ENCODE results near the gene TDRD6.

TDRD6 gene

DNA sequence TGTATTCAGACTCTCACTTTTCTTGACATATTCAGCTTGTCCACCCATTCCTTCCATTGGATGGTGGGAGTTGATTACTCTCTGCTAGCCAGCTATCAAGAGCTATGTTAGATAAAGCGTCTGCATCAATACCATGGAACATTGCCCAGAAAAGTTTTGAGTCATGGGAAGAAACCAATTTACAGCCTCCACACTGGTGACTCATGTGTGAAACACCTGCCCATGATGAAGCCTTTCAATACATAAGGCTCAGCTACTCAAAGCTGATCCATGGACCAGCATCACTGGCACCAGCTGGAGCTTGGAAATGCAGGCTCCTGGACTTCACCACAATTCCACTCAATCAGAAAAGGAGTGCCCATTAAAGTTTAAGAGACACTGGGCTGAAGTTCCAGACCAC lies 31.4 kb downstream of the TDRD6 start:
- H3K27ac ChIP-seq (ENCODE audit: low read depth, low read length, severe bottlenecking), result no peak overlapping the region
- H3K9me3 ChIP-seq (ENCODE audit: control insufficient read depth, low read length), result no peaks in the 10 kb centered on the region
- no peaks in the 10 kb centered on the region for H3K4me1 ChIP-seq (ENCODE audit: control insufficient read depth, insufficient read depth, low read length, poor library complexity, severe bottlenecking)
- H3K36me3 ChIP-seq (ENCODE audit: control insufficient read depth, insufficient read depth, low read length), result no peaks in the 10 kb centered on the region
- 67 to 100% methylated on average over 1 of the region's 1 CpG for WGBS, 2 experiments (ENCODE audit: insufficient coverage in 2 of 2)
- H3K4me3 ChIP-seq (ENCODE audit: extremely low read depth, insufficient read depth, low read length, poor library complexity, severe bottlenecking), result no peak overlapping the region

GRCh38 chr6:46720401-46720800 lies 32.7 kb downstream of the TDRD6 start:
- no peaks in the 10 kb centered on the region for H3K4me1 ChIP-seq (ENCODE audit: control insufficient read depth, insufficient read depth, low read length, poor library complexity, severe bottlenecking)
- H3K36me3 ChIP-seq (ENCODE audit: control insufficient read depth, insufficient read depth, low read length), result no peaks in the 10 kb centered on the region
- no peaks in the 10 kb centered on the region for H3K9me3 ChIP-seq (ENCODE audit: control insufficient read depth, low read length)
- H3K27ac ChIP-seq (ENCODE audit: low read depth, low read length, severe bottlenecking), result no peak overlapping the region
- WGBS, 2 experiments (ENCODE audit: insufficient coverage in 2 of 2), result no CpG with 5 or more reads among the region's 1 CpG
- H3K4me3 ChIP-seq (ENCODE audit: extremely low read depth, insufficient read depth, low read length, poor library complexity, severe bottlenecking), result no peak overlapping the region

DNA sequence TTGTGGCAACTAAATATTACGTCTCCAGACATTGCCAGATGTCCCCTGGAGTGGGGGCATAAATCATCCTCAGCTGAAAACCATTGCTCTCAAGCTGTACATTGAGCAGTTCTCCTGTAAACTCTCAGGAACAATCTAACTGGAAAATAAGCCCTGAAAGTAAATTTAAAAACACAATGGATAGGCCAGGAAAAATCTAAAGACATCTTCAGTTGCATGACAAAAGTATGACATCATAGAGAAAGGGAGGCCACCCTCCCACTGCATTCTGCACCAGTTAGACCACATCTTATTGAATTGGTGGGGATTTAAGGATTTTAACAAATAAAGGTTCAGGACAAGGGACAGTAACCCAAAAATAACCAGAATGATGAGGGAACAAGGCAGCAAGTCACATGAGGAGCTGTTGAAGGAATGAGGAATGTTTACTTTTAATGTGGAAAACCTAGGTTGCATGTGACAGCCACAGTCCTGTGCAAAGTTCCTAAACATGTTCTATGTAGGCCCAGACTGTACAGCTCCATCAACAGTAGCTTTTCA lies 42.2 kb downstream of the TDRD6 start:
- no peaks in the 10 kb centered on the region for H3K4me1 ChIP-seq (ENCODE audit: control insufficient read depth, insufficient read depth, low read length, poor library complexity, severe bottlenecking)
- no peak overlapping the region for H3K4me3 ChIP-seq (ENCODE audit: extremely low read depth, insufficient read depth, low read length, poor library complexity, severe bottlenecking)
- H3K27ac ChIP-seq (ENCODE audit: low read depth, low read length, severe bottlenecking), result no peak overlapping the region
- WGBS, 2 experiments (ENCODE audit: insufficient coverage in 2 of 2), result 67 to 75% methylated on average over 1 of the region's 1 CpG
- H3K36me3 ChIP-seq (ENCODE audit: control insufficient read depth, insufficient read depth, low read length), result no peaks in the 10 kb centered on the region
- no peaks in the 10 kb centered on the region for H3K9me3 ChIP-seq (ENCODE audit: control insufficient read depth, low read length)

DNA sequence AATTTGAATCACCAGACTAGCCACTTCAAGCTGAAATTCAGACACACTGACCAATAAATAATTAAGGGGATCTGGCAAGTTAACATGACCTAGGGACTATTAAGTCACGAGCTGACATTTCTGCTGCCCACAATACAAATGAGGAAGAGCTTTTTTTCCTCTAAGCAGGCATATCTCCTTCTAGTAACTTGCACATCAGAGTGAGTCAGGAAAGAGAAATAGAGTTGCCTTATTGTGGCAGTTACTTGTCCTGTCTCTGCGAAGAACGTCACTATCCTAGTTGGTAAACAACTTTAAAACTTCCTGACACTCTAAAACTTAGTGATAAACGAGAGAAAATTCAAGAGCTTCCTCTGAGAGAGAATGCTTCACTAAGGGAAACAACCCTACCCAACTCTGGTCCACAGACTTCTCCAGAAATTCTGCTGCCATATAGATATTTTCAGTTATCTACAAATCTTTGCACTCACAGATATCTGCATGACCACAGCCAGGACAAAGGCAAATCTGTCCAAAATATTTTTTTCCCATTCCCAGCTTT lies 43.3 kb downstream of the TDRD6 start:
- Histone ChIP-seq H3K9me3 (ENCODE audit: control insufficient read depth, low read length) (no peaks in the 10 kb centered on the region), H3K36me3 (ENCODE audit: control insufficient read depth, insufficient read depth, low read length) (no peaks in the 10 kb centered on the region), H3K4me3 (ENCODE audit: extremely low read depth, insufficient read depth, low read length, poor library complexity, severe bottlenecking) (no peak overlapping the region), H3K27ac (ENCODE audit: low read depth, low read length, severe bottlenecking) (no peak overlapping the region), H3K4me1 (ENCODE audit: control insufficient read depth, insufficient read depth, low read length, poor library complexity, severe bottlenecking) (no peaks in the 10 kb centered on the region)
- WGBS, 2 experiments (ENCODE audit: insufficient coverage in 2 of 2), result 84 to 100% methylated on average over 3 to 4 of the region's 4 CpGs

DNA sequence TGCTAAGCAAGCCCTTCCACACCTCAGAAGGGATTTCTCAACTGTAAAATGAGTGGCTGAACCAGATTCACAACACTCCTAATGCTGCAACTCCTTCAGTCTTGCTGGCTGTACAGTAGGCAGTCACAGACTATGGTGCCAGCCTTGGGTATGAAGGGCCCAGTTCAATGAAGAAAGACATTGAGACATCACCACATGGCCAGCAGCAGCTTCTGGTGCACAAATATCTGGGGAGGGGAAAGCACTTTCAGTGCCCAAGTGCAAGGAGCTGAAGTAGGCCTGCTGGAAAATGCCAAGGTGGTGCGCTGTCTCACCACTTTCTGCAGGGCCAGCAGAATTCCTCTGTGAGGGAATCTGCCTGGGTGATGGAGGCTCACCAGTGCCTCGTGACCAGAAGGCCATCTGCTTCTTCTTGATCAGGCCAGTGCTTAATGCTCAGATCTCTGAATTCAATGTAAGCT lies 45.7 kb downstream of the TDRD6 start:
- Histone ChIP-seq H3K4me3 (ENCODE audit: extremely low read depth, insufficient read depth, low read length, poor library complexity, severe bottlenecking) (no peak overlapping the region), H3K27ac (ENCODE audit: low read depth, low read length, severe bottlenecking) (no peak overlapping the region), H3K4me1 (ENCODE audit: control insufficient read depth, insufficient read depth, low read length, poor library complexity, severe bottlenecking) (no peaks in the 10 kb centered on the region), H3K9me3 (ENCODE audit: control insufficient read depth, low read length) (no peaks in the 10 kb centered on the region), H3K36me3 (ENCODE audit: control insufficient read depth, insufficient read depth, low read length) (no peaks in the 10 kb centered on the region)
- WGBS, 2 experiments (ENCODE audit: insufficient coverage in 2 of 2), result 91 to 100% methylated on average over 2 of the region's 2 CpGs

DNA sequence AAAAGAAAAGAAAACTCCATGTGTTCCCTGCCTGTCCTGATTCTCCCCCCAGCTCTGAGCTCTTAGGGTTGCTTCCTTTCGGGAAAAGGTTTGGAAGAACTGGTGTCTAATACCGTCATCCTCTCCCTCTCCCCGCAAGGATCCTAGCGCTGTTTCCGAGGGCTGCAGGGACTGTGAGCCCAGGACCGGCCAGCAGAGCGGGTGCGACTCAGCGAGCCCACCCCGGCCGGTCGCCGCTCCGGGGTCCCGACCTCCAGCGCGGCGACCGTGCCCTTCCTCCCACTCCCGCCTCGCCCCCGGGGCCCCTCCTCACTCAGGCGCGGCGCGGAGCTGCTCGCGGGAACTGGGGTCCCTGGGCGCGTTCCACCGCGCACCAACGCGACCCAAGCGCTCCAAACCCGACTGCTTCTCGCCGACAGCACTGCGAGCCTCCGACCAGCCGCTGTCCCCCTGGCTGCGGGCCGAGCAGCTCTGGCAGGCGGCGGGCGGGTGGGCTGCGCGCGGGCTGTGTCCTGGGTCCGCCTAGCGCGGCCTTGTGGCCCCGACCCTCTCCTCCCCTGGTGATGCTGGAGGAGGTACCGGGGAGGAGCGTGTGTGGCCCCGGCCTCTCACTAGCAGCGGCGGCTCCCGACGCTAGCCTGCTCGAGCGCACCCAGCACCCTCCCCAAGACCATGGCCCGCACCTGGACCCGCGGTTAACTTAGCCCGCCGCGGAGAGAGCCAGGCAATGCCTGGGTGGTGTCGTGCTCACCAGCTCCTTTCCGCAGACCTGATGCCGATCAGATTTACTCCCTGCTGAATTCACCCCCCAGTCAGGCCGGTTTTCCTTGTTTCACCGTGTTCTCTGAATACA lies 47.4 kb downstream of the TDRD6 start, which contains the start of gene PLA2G7:
Gene PLA2G7, minus strand, starts transcription at position 509 of the 853 bp plus-strand sequence. CDS start 12,484 bp downstream, outside the sequence.
- Histone ChIP-seq H3K36me3 (ENCODE audit: control insufficient read depth, insufficient read depth, low read length) (no peaks in the 10 kb centered on the region), H3K9me3 (ENCODE audit: control insufficient read depth, low read length) (no peaks in the 10 kb centered on the region), H3K27ac (ENCODE audit: low read depth, low read length, severe bottlenecking) (no peak within 1 kb of the TSS), H3K4me1 (ENCODE audit: control insufficient read depth, insufficient read depth, low read length, poor library complexity, severe bottlenecking) (no peaks in the 10 kb centered on the region), H3K4me3 (ENCODE audit: extremely low read depth, insufficient read depth, low read length, poor library complexity, severe bottlenecking) (peak within 1 kb of the TSS; percentile 53)
- WGBS, 2 experiments (ENCODE audit: insufficient coverage in 2 of 2), result 0 to 1% methylated on average over 46 to 63 of the region's 73 CpGs

GRCh38 chr6:46735720-46736031 lies 48.0 kb downstream of the TDRD6 start:
- Histone ChIP-seq H3K4me1 (ENCODE audit: control insufficient read depth, insufficient read depth, low read length, poor library complexity, severe bottlenecking) (no peaks in the 10 kb centered on the region), H3K36me3 (ENCODE audit: control insufficient read depth, insufficient read depth, low read length) (no peaks in the 10 kb centered on the region), H3K9me3 (ENCODE audit: control insufficient read depth, low read length) (no peaks in the 10 kb centered on the region), H3K27ac (ENCODE audit: low read depth, low read length, severe bottlenecking) (no peak overlapping the region), H3K4me3 (ENCODE audit: extremely low read depth, insufficient read depth, low read length, poor library complexity, severe bottlenecking) (peak overlapping the region; percentile 53)
- WGBS, 2 experiments (ENCODE audit: insufficient coverage in 2 of 2), result 28 to 35% methylated on average over 5 to 6 of the region's 8 CpGs

DNA sequence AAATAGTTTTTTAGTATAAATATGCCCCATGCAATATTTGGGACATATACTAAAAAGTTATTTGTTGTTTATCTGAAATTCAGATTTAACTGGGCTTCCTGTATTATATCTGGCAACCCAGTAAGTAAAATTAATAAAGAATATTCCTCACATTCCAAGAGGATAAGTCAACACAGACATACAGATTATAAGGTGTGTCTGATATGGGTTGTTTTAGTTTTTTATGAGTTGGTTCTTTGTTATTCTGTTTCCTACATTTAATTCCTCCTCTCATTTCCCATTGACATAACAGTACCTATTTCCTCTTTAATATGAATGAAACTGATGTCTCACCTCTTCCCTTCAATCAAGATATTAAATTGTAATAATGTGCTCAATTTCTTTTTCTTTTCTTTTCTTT lies 49.2 kb downstream of the TDRD6 start:
- no peaks in the 10 kb centered on the region for H3K36me3 ChIP-seq (ENCODE audit: control insufficient read depth, insufficient read depth, low read length)

GRCh38 chr6:46741482-46741881 lies 53.8 kb downstream of the TDRD6 start:
- WGBS, 2 experiments (ENCODE audit: insufficient coverage in 2 of 2), result 90 to 100% methylated on average over 1 to 2 of the region's 2 CpGs
- Histone ChIP-seq H3K36me3 (ENCODE audit: control insufficient read depth, insufficient read depth, low read length) (no peaks in the 10 kb centered on the region), H3K27ac (ENCODE audit: low read depth, low read length, severe bottlenecking) (no peak overlapping the region), H3K9me3 (ENCODE audit: control insufficient read depth, low read length) (no peaks in the 10 kb centered on the region), H3K4me3 (ENCODE audit: extremely low read depth, insufficient read depth, low read length, poor library complexity, severe bottlenecking) (no peak overlapping the region), H3K4me1 (ENCODE audit: control insufficient read depth, insufficient read depth, low read length, poor library complexity, severe bottlenecking) (no peaks in the 10 kb centered on the region)

More for the DNA sequence above, 49.2 kb downstream of the TDRD6 start:
- no peak overlapping the region for H3K27ac ChIP-seq (ENCODE audit: low read depth, low read length, severe bottlenecking)
- no peaks in the 10 kb centered on the region for H3K4me1 ChIP-seq (ENCODE audit: control insufficient read depth, insufficient read depth, low read length, poor library complexity, severe bottlenecking)
- H3K9me3 ChIP-seq (ENCODE audit: control insufficient read depth, low read length), result no peaks in the 10 kb centered on the region
- H3K4me3 ChIP-seq (ENCODE audit: extremely low read depth, insufficient read depth, low read length, poor library complexity, severe bottlenecking), result no peak overlapping the region

DNA sequence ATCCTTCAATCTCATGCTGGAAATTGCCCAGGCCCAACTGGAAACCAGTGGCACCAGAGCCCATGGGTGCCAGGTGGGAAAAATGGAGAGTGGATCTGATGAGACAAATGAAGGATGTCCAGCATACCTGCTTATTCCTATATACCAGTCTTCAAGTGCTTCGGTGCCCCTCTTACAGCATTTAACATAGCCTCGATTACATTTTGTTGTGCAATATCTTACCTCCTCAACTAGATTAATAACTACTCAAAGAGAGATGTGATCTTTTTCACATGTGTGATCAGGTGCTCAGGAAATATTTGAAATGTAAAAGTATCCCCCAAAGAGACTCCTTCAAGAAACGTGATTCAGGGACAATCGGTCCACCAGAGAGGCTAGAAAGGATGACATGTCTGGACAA lies 54.2 kb downstream of the TDRD6 start:
- H3K4me3 ChIP-seq (ENCODE audit: extremely low read depth, insufficient read depth, low read length, poor library complexity, severe bottlenecking), result no peak overlapping the region
- H3K9me3 ChIP-seq (ENCODE audit: control insufficient read depth, low read length), result no peaks in the 10 kb centered on the region
- WGBS, 2 experiments (ENCODE audit: insufficient coverage in 2 of 2), result 87 to 100% methylated on average over 1 to 3 of the region's 4 CpGs
- no peak overlapping the region for H3K27ac ChIP-seq (ENCODE audit: low read depth, low read length, severe bottlenecking)
- H3K4me1 ChIP-seq (ENCODE audit: control insufficient read depth, insufficient read depth, low read length, poor library complexity, severe bottlenecking), result no peaks in the 10 kb centered on the region
- H3K36me3 ChIP-seq (ENCODE audit: control insufficient read depth, insufficient read depth, low read length), result no peaks in the 10 kb centered on the region

Data from mesodermal cell (in vitro differentiated cells).